ENCODE measurements around the gene DGKZ. TPM values are rescaled to one million over a fixed set of nuclear protein-coding genes. Genes with fewer than 3 reads are reported as not detected.

The DGKZ gene
- total RNA-seq, 1 experiment from 2014 or later, result 68.9 TPM

DNA sequence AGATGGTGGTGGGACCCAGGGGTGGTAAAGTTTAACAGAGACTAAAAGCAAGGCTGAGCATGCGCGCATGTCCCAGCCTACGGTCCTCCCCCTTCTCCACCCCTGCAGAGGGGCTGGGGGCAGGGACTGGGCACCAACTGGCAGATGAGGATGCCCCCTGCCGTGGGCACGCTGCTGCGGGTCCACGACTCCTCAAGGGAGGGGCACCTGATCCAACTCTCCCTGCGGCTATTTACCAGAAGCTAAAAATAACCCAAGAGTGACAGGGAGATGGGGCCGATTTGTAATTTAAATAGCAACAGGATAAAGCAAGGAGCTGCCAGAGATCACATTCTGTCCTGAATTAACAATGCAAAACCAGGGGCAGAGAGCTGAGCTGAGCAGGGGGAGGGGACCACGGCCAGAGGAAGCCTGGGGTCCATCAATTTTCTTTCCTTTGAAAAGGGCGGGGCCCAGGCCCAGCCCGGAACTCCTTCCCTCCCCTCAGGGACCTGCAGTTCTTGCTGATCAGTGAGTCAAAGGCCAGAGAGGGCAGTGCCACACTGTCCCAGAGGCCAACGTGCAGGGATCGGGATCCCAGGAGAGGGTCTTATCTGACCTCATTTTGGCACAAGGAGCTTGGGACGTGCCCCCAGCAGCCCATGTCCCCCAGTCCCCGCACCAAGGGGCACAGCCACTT is 8.1 kb upstream of the DGKZ start:
- H2BK12ac ChIP-seq (ENCODE audit: insufficient read length, low read depth, low read length), result no peak overlapping the region
- peak overlapping the region; percentile 53 for H3K27ac ChIP-seq (ENCODE audit: insufficient read length, low read depth, low read length)
- H3K14ac ChIP-seq (ENCODE audit: insufficient read depth, low read length), result peak overlapping the region; percentile 67
- no peaks in the 10 kb centered on the region for H3K79me1 ChIP-seq (ENCODE audit: insufficient read depth, low read depth, low read length, poor library complexity, severe bottlenecking)
- peak overlapping the region; percentile 17 for H3K4me2 ChIP-seq (ENCODE audit: insufficient read depth, insufficient read length, low read length)
- peaks cover 16% of the 10 kb centered on the region for H3K27me3 Mint-ChIP-seq (ENCODE audit: low read depth)
- no peak overlapping the region for H2BK20ac ChIP-seq (ENCODE audit: low read depth, low read length, poor library complexity, severe bottlenecking)
- H3K27ac Mint-ChIP-seq, result peak overlapping the region; percentile 90 to 98 (median 98)
- no peaks in the 10 kb centered on the region for H3K9me3 ChIP-seq (ENCODE audit: control insufficient read depth, low read depth, low read length)
- peak overlapping the region; percentile 6 for H2BK5ac ChIP-seq (ENCODE audit: insufficient read length, low read length)
- no peak overlapping the region for H4K5ac ChIP-seq (ENCODE audit: insufficient read length, low read depth, low read length)
- H3K9me3 Mint-ChIP-seq, result no peaks in the 10 kb centered on the region
- no peak overlapping the region for H3T11ph ChIP-seq (ENCODE audit: low read length)
- peak overlapping the region; percentile 45 to 74 for H3K4me3 Mint-ChIP-seq
- no peak overlapping the region for H3K9ac ChIP-seq (ENCODE audit: extremely low read depth, insufficient read length, low read length)
- TF ChIP-seq, protein P1, sequence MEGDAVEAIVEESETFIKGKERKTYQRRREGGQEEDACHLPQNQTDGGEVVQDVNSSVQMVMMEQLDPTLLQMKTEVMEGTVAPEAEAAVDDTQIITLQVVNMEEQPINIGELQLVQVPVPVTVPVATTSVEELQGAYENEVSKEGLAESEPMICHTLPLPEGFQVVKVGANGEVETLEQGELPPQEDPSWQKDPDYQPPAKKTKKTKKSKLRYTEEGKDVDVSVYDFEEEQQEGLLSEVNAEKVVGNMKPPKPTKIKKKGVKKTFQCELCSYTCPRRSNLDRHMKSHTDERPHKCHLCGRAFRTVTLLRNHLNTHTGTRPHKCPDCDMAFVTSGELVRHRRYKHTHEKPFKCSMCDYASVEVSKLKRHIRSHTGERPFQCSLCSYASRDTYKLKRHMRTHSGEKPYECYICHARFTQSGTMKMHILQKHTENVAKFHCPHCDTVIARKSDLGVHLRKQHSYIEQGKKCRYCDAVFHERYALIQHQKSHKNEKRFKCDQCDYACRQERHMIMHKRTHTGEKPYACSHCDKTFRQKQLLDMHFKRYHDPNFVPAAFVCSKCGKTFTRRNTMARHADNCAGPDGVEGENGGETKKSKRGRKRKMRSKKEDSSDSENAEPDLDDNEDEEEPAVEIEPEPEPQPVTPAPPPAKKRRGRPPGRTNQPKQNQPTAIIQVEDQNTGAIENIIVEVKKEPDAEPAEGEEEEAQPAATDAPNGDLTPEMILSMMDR (conservative IDR thresholded peaks at IDR 0.05), result no peak
- no peak overlapping the region for H3K56ac ChIP-seq (ENCODE audit: insufficient read length, low read depth, low read length)
- H3K4me1 Mint-ChIP-seq, result peaks cover 81 to 96% of the 10 kb centered on the region in 2 experiments
- H4K8ac ChIP-seq (replicated peaks; ENCODE audit: insufficient read length, low read depth, low read length), result no peak overlapping the region
- no peak overlapping the region for H2BK15ac ChIP-seq (ENCODE audit: low read depth, low read length)
- H3K23me2 ChIP-seq (ENCODE audit: insufficient read length, low read depth, low read length, poor library complexity, severe bottlenecking), result no peaks in the 10 kb centered on the region
- no peak overlapping the region for H2AK5ac ChIP-seq (ENCODE audit: insufficient read length, low read length)
- no peak overlapping the region for H2AFZ ChIP-seq (ENCODE audit: low read length)
- no peaks in the 10 kb centered on the region for H4K20me1 ChIP-seq (ENCODE audit: control insufficient read depth, insufficient read depth, insufficient read length)
- no peak overlapping the region for H2BK120ac ChIP-seq (ENCODE audit: low read depth, low read length, poor library complexity, severe bottlenecking)
- H3K4me1 ChIP-seq (ENCODE audit: insufficient read depth, low read length), result peaks cover 38% of the 10 kb centered on the region
- peaks cover 4% of the 10 kb centered on the region; the same call in 1 of the 2 replicates for H3K27me3 ChIP-seq (ENCODE audit: insufficient read depth, low read length)
- no peaks in the 10 kb centered on the region; a peak in 1 of 7 replicates for H3K36me3 Mint-ChIP-seq (ENCODE audit: insufficient read depth in 1 of 3, low read depth in 3 of 3)
- no peak overlapping the region for H3K23ac ChIP-seq (ENCODE audit: insufficient read length, low read depth, low read length)
- no CpG with 5 or more reads among the region's 16 CpGs for WGBS (ENCODE audit: extremely low coverage, insufficient read length, low lambda C conversion rate)
- no peaks in the 10 kb centered on the region for H3K79me2 ChIP-seq (ENCODE audit: insufficient read depth, low read length)
- peak; percentile 96 for DNase-seq
- no peak overlapping the region for H4K91ac ChIP-seq (ENCODE audit: insufficient read length, low read depth, low read length)
- H3K4ac ChIP-seq (ENCODE audit: low read depth, low read length), result no peak overlapping the region
- H3K18ac ChIP-seq (ENCODE audit: insufficient read length, low read depth, low read length), result peak overlapping the region; percentile 35
